Gastroesophageal sphincter (tissue), 3 donors: ENCODE data around the gene CD68.

ENCODE experiments used
- EP300 ChIP-seq: sonication (generic); formaldehyde crosslinking; IDR thresholded peaks from one replicate; pipeline ENCODE4 v1.6.1; 2017; ENCODE audit warnings: antibody characterized with exemption, mild to moderate bottlenecking
- POLR2A ChIP-seq, 2 donors: fragments of 450-650 bp; IDR thresholded peaks; one replicate each; pipeline ENCODE4 v1.6.1; 2017; ENCODE audit warnings: antibody characterized with exemption in 2 of 2, mild to moderate bottlenecking in 2 of 2, moderate library complexity in 1 of 2
- POLR2AphosphoS5 ChIP-seq: sonication (generic); formaldehyde crosslinking; IDR thresholded peaks from one replicate; pipeline ENCODE4 v1.6.1; 2017; ENCODE audit warnings: antibody characterized with exemption
- TF ChIP-seq, protein P1 (sequence below), 4 experiments: fragments of 200-600 bp in 2 of 4; fragments of 450-650 bp in 2 of 4; sonication (generic) in 1 of 4; IDR thresholded peaks; one replicate each; pipeline ENCODE4 v1.5.1; 2017 to 2019; ENCODE audit warnings: antibody characterized with exemption in 4 of 4, mild to moderate bottlenecking in 2 of 4, moderate library complexity in 2 of 4

DNA sequence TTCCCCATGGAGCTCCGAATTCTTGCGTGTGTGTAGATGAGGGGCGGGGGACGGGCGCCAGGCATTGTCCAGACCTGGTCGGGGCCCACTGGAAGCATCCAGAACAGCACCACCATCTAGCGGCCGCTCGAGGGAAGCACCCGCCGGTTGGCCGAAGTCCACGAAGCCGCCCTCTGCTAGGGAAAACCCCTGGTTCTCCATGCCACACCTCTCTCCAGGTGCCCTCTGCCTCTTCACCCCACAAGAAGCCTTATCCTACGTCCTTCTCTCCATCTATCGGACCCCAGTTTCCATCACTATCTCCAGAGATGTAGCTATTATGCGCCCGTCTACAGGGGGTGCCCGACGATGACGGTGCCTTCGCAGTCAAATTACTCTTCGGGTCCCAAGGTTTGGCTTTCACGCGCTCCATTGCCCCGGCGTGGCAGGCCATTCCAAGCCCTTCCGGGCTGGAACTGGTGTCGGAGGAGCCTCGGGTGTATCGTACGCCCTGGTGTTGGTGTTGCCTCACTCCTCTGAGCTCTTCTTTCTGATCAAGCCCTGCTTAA, 18.3 kb upstream of the CD68 start:
- no peak for TF ChIP-seq POLR2A (IDR thresholded peaks at IDR 0.05)
- TF ChIP-seq, protein P1, sequence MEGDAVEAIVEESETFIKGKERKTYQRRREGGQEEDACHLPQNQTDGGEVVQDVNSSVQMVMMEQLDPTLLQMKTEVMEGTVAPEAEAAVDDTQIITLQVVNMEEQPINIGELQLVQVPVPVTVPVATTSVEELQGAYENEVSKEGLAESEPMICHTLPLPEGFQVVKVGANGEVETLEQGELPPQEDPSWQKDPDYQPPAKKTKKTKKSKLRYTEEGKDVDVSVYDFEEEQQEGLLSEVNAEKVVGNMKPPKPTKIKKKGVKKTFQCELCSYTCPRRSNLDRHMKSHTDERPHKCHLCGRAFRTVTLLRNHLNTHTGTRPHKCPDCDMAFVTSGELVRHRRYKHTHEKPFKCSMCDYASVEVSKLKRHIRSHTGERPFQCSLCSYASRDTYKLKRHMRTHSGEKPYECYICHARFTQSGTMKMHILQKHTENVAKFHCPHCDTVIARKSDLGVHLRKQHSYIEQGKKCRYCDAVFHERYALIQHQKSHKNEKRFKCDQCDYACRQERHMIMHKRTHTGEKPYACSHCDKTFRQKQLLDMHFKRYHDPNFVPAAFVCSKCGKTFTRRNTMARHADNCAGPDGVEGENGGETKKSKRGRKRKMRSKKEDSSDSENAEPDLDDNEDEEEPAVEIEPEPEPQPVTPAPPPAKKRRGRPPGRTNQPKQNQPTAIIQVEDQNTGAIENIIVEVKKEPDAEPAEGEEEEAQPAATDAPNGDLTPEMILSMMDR (IDR thresholded peaks at IDR 0.05) = peak in 3 of 4 experiments; percentile 90 to 95 (median 94)
- TF ChIP-seq EP300 = no peak
- TF ChIP-seq POLR2AphosphoS5 = peak; percentile 60
